Esophagus muscularis mucosa (tissue), 3 donors: ENCODE data around the gene WWOX.

Source experiments
- POLR2A ChIP-seq: fragments of 450-650 bp; IDR thresholded peaks from one replicate; pipeline ENCODE4 v1.6.1; 2017; ENCODE audit warnings: antibody characterized with exemption, moderate library complexity, mild to moderate bottlenecking, low read depth
- TF ChIP-seq, protein P1 (sequence below), 3 experiments: fragments of 200-600 bp in 2 of 3; fragments of 450-650 bp in 1 of 3; sonication (generic) in 2 of 3; IDR thresholded peaks; one replicate each; pipeline ENCODE4 v1.5.1; 2017 to 2019; ENCODE audit warnings: antibody characterized with exemption in 3 of 3, mild to moderate bottlenecking in 2 of 3, moderate library complexity in 1 of 3

DNA sequence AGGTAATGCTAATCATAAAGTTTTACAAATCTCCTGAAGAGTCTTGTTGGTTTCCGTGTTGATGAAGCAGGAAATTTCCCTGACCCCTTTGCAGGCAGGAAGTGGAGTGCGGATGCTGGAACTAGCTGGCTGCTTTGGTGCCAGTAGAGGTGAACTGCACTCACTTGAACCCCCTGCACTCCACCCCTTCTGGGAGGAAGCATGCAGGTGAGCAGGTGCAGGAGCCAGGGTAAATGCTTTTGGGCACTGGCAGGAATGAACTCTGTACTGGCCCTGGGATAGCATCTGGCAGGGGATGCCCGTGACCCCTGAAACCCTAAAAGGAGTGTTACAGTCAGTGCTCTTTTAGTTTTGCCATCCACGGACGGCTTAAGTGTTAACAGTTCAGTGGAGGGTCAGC lies 430.4 kb downstream of the WWOX start:
- TF ChIP-seq, protein P1, sequence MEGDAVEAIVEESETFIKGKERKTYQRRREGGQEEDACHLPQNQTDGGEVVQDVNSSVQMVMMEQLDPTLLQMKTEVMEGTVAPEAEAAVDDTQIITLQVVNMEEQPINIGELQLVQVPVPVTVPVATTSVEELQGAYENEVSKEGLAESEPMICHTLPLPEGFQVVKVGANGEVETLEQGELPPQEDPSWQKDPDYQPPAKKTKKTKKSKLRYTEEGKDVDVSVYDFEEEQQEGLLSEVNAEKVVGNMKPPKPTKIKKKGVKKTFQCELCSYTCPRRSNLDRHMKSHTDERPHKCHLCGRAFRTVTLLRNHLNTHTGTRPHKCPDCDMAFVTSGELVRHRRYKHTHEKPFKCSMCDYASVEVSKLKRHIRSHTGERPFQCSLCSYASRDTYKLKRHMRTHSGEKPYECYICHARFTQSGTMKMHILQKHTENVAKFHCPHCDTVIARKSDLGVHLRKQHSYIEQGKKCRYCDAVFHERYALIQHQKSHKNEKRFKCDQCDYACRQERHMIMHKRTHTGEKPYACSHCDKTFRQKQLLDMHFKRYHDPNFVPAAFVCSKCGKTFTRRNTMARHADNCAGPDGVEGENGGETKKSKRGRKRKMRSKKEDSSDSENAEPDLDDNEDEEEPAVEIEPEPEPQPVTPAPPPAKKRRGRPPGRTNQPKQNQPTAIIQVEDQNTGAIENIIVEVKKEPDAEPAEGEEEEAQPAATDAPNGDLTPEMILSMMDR (IDR thresholded peaks at IDR 0.05): no peak
- TF ChIP-seq POLR2A: no peak
